OCI-LY7 (cell line): ENCODE data around the gene PGAP1. TPM values are rescaled to one million over a fixed set of nuclear protein-coding genes. Genes with fewer than 3 reads are reported as not detected.

Source experiments
- BruUV-seq: library from RNA; stranded (reverse); fragments of 400-500 nt; replicated peaks from 2 replicates; lab custom pipeline; 2021; lab: Mats Ljungman, UMichigan
- CTCF ChIA-PET: fragments of 300-600 bp; sonication (Branson Sonifier 250); formaldehyde crosslinking; loops from one replicate; lab custom pipeline; 2022; ENCODE audit warnings: antibody characterized with exemption; ENCODE audit not compliant: unreplicated experiment; lab: Charles Lee
- POLR2A ChIA-PET: fragments of 300-600 bp; sonication (Branson Sonifier 250); formaldehyde crosslinking; loops from one replicate; lab custom pipeline; 2022; ENCODE audit warnings: antibody characterized with exemption; lab: Charles Lee
- DNase-seq: peaks from one replicate; pipeline ENCODE4 v3.0.0-alpha.2; 2015; ENCODE audit warnings: low spot score
- H2AFZ ChIP-seq: fragments of 200-600 bp; sonication (generic), shearing (Covaris generic); 2 replicates; pipeline ENCODE4 v1.6.1; 2014; ENCODE audit warnings: mild to moderate bottlenecking, antibody characterized with exemption, low read length, moderate library complexity
- H3K27ac ChIP-seq: fragments of 200-600 bp; sonication (generic); 2 replicates; pipeline ENCODE4 v1.5.1; 2014; ENCODE audit warnings: mixed run types, low read depth, mild to moderate bottlenecking, moderate library complexity, low read length, inconsistent platforms; ENCODE audit not compliant: poor library complexity, severe bottlenecking
- H3K36me3 ChIP-seq: fragments of 200-600 bp; sonication (generic); 2 replicates; pipeline ENCODE4 v1.6.1; 2014; ENCODE audit warnings: mild to moderate bottlenecking, antibody characterized with exemption, low read length, moderate library complexity, mixed read lengths; ENCODE audit not compliant: insufficient read depth
- H3K4me1 ChIP-seq: fragments of 200-600 bp; sonication (generic); 2 replicates; pipeline ENCODE4 v1.5.1; 2014; ENCODE audit warnings: mild to moderate bottlenecking, low read length; ENCODE audit not compliant: insufficient read depth, poor library complexity, severe bottlenecking
- H3K4me2 ChIP-seq: fragments of 200-600 bp; sonication (generic); 2 replicates; pipeline ENCODE4 v1.6.1; 2014; ENCODE audit warnings: mild to moderate bottlenecking, low read length
- H3K4me3 ChIP-seq: fragments of 200-600 bp; sonication (generic); 2 replicates; pipeline ENCODE4 v1.5.1; 2014; ENCODE audit warnings: mild to moderate bottlenecking, low read depth, low read length; ENCODE audit not compliant: poor library complexity, severe bottlenecking
- H3K79me2 ChIP-seq: fragments of 200-600 bp; sonication (generic); 2 replicates; pipeline ENCODE4 v1.6.1; 2016; ENCODE audit warnings: low read depth, mild to moderate bottlenecking, low read length, moderate library complexity, mixed read lengths; ENCODE audit not compliant: insufficient read depth
- H3K9me2 ChIP-seq: fragments of 200-600 bp; sonication (generic); 2 replicates; pipeline ENCODE4 v1.6.1; 2016; ENCODE audit warnings: mild to moderate bottlenecking, low read length, mixed read lengths; ENCODE audit not compliant: insufficient read depth
- H3K9me3 ChIP-seq: fragments of 200-600 bp; sonication (generic); 2 replicates; pipeline ENCODE4 v1.6.1; 2014; ENCODE audit warnings: mild to moderate bottlenecking, mixed run types, low read length, mixed read lengths
- H4K20me1 ChIP-seq: fragments of 200-600 bp; sonication (generic); 2 replicates; pipeline ENCODE4 v1.6.1; 2014; ENCODE audit warnings: mild to moderate bottlenecking, antibody characterized with exemption, low read length, moderate library complexity, mixed read lengths; ENCODE audit not compliant: insufficient read depth
- EZH2phosphoT487 ChIP-seq: fragments of 200-600 bp; sonication (generic); IDR thresholded peaks from 2 replicates; pipeline ENCODE4 v1.6.1; 2018; ENCODE audit warnings: low read depth, borderline replicate concordance, mild to moderate bottlenecking, mixed run types, antibody characterized with exemption, low read length, moderate library complexity, mixed read lengths
- intact Hi-C: fragments of 100-400 bp; cut with micrococcal nuclease; formaldehyde crosslinking; loops from one replicate; pipeline ENCODE4 v1.10.0; 2022; ENCODE audit not compliant: unreplicated experiment
- total RNA-seq, 2 experiments: library from RNA; depleted of rRNA in 1 of 2; stranded (reverse); fragments of >200 nt in 1 of 2; shearing (Covaris generic) in 1 of 2; gene quantifications; 2 replicates each; pipeline ENCODE4 v1.2.3, GENCODE V29; 2014 to 2022
- TF ChIP-seq, protein P1 (sequence below): fragments of 200-600 bp; sonication (generic); conservative IDR thresholded peaks from 2 replicates; pipeline ENCODE4 v1.5.1; 2014; ENCODE audit warnings: mild to moderate bottlenecking, antibody characterized with exemption, low read length, moderate library complexity, mixed read lengths

The PGAP1 gene
- total RNA-seq, 2 experiments from 2014 or later: 0.54 to 1.9 TPM

GRCh38 chr2:196968516-196968915 is 42.0 kb upstream of the PGAP1 start:
- H2AFZ ChIP-seq: no peak overlapping the region
- POLR2A ChIA-PET: interaction anchor here (2.1 kb wide), 1 partner anchor 11 kb away, joined by 6 read pairs; no protein-coding TSS in a partner anchor
- CTCF ChIA-PET: no interaction called here

GRCh38 chr2:196967775-196968174 is 41.3 kb upstream of the PGAP1 start:
- CTCF ChIA-PET: no interaction called here
- no peak overlapping the region for H2AFZ ChIP-seq
- intact Hi-C loops: no loop called here
- no peaks in the 10 kb centered on the region for H3K79me2 ChIP-seq
- H3K4me2 ChIP-seq: no peak overlapping the region
- H3K36me3 ChIP-seq: no peaks in the 10 kb centered on the region
- H3K27ac ChIP-seq: no peak overlapping the region
- H3K4me3 ChIP-seq: no peak overlapping the region
- BruUV-seq: no TSS peak
- no peaks in the 10 kb centered on the region for H4K20me1 ChIP-seq
- no peaks in the 10 kb centered on the region for H3K4me1 ChIP-seq
- POLR2A ChIA-PET: interaction anchor here (0.7 kb wide), 1 partner anchor 147 kb away, joined by 4 read pairs; no protein-coding TSS in a partner anchor
- TF ChIP-seq EZH2phosphoT487: no peak
- TF ChIP-seq, protein P1, sequence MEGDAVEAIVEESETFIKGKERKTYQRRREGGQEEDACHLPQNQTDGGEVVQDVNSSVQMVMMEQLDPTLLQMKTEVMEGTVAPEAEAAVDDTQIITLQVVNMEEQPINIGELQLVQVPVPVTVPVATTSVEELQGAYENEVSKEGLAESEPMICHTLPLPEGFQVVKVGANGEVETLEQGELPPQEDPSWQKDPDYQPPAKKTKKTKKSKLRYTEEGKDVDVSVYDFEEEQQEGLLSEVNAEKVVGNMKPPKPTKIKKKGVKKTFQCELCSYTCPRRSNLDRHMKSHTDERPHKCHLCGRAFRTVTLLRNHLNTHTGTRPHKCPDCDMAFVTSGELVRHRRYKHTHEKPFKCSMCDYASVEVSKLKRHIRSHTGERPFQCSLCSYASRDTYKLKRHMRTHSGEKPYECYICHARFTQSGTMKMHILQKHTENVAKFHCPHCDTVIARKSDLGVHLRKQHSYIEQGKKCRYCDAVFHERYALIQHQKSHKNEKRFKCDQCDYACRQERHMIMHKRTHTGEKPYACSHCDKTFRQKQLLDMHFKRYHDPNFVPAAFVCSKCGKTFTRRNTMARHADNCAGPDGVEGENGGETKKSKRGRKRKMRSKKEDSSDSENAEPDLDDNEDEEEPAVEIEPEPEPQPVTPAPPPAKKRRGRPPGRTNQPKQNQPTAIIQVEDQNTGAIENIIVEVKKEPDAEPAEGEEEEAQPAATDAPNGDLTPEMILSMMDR: no peak
- no peaks in the 10 kb centered on the region for H3K9me2 ChIP-seq
- no peaks in the 10 kb centered on the region for H3K9me3 ChIP-seq
- DNase-seq: no peak

More at GRCh38 chr2:196968516-196968915, 42.0 kb upstream of the PGAP1 start:
- no TSS peak for BruUV-seq
- Histone ChIP-seq H3K4me1 (no peaks in the 10 kb centered on the region), H3K79me2 (no peaks in the 10 kb centered on the region), H3K9me3 (no peaks in the 10 kb centered on the region), H3K9me2 (no peaks in the 10 kb centered on the region), H3K36me3 (no peaks in the 10 kb centered on the region), H4K20me1 (no peaks in the 10 kb centered on the region), H3K4me2 (no peak overlapping the region), H3K4me3 (no peak overlapping the region), H3K27ac (no peak overlapping the region)
- TF ChIP-seq EZH2phosphoT487: no peak
- TF ChIP-seq, protein P1: no peak
- no peak for DNase-seq
- intact Hi-C loops: no loop called here

- ChIA-PET CTCF (no interaction called here), POLR2A (interaction anchor here (0.7 kb wide), 1 partner anchor 146 kb away, joined by 4 read pairs; no protein-coding TSS in a partner anchor)
- H4K20me1 ChIP-seq: no peaks in the 10 kb centered on the region
- no peaks in the 10 kb centered on the region for H3K9me3 ChIP-seq
- H2AFZ ChIP-seq: no peak overlapping the region
- H3K4me1 ChIP-seq: no peaks in the 10 kb centered on the region
- BruUV-seq: no TSS peak
- TF ChIP-seq EZH2phosphoT487: no peak
- TF ChIP-seq, protein P1: no peak
- H3K36me3 ChIP-seq: no peaks in the 10 kb centered on the region
- intact Hi-C loops: no loop called here
- no peak overlapping the region for H3K4me2 ChIP-seq
- no peak for DNase-seq
- H3K27ac ChIP-seq: no peak overlapping the region
- H3K4me3 ChIP-seq: no peak overlapping the region
- H3K79me2 ChIP-seq: no peaks in the 10 kb centered on the region
- no peaks in the 10 kb centered on the region for H3K9me2 ChIP-seq
Observed at GRCh38 chr2:196967116-196967515, 40.6 kb upstream of the PGAP1 start.
